ENCODE results near the gene ZNF775.

ZNF775 gene

DNA sequence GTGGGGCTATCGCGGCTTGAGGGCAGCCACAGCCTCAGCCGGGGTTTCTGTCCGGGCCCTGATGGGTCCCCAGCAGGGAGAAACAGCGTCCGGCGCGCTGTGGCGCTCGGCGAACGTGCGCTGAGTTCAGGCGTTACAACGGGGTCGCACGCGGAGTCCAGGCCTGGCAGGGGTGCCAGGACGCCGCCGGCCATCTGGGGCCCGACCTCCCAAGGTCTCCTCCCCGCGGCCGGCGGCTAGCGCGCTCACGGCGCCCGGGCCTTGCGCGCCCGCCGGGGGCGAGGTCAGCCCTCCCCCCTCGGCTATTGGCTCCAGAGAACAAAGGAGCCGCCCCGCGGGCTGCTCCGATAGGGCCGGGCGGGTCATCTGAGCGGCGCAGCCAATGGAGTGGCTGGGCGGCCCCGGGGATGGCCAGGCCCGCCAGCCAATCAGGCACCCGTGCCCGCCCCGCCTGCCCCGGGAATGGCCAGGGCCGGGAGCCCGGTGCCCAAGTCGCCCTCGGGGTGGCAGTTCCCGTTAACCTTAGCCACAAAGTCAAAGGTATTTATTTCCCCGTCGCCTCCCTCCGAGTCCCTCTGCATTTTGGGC lies at the start of gene ZNF775:
TSS of gene ZNF775 (plus strand) at position 478 of the 588 bp plus-strand sequence. CDS start 9,141 bp downstream, outside the sequence.
- DNase-seq (ENCODE audit: low read depth in 2 of 3, low spot score in 2 of 3), result peak; percentile 74 to 92 (median 77)

DNA sequence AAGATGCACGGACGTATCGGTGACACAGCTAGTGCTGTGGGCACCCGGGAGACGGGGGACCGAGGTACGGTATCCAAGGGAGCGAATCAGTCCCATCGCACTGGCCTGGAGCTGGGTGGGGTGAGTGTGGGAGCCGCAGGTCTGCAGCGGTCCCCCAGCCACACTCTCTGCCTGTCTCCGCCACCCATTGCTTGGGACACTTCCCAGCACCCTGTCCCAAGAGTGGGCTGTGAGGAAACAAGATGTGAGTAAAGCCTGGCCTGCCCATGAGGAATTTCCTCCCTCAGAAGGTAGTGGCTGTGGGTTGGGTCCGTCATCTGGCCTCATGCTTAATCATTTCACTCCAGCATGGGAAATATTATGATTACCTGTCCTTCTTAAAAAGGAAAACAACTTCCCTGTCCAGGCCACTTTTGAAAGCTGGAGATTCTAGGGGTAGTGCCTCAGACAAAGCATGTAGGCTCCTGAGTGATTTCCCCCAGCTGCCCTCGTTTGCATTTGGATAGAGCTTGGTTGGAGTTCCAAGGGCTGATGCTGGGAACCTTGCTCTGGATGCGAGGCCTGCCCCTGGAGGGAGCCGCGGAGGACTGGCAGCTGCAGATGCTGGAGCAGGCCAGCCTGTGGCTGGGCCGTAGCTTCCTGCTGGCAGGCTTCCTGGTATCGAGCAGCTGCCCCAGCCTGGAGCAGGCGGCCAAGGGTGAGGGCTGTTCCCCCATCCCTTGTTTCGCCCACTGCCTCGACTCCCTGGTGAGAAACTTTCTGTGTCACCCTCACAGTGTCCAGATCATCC lies 49.6 kb upstream of the ZNF775 start:
- DNase-seq (ENCODE audit: low read depth in 2 of 3, low spot score in 2 of 3), result no peak

DNA sequence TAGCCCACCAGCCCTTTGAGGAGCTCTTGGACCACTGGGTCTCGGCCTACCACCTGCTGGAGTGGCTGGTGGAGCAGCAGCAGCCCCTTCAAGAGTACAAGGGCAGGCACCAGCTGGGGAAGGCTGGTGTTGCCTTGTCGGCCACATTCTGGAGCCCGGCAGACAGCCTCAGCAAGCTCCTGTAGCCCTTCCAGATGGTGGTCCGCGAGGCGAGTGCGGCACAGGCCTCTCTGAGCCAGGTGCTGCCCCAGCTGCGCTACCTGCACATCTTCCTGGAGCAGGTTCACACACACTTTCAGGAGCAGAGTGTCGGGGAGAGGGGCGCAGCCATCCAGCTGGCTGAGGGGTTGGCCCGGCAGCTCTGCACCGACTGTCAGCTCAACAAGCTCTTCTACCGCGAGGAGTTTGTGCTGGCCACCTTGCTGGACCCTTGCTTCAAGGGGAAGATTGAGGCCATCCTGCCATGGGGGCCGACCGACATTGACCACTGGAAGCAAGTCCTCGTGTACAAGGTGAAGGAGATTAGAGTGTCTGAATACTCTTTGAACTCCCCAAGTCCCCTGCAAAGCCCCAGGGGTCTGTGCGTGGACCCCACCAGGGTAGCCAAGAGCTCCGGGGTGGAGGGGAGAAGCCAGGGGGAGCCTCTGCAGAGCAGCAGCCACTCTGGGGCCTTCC lies 48.8 kb upstream of the ZNF775 start:
- no peak for DNase-seq (ENCODE audit: low read depth in 2 of 3, low spot score in 2 of 3)

DNA sequence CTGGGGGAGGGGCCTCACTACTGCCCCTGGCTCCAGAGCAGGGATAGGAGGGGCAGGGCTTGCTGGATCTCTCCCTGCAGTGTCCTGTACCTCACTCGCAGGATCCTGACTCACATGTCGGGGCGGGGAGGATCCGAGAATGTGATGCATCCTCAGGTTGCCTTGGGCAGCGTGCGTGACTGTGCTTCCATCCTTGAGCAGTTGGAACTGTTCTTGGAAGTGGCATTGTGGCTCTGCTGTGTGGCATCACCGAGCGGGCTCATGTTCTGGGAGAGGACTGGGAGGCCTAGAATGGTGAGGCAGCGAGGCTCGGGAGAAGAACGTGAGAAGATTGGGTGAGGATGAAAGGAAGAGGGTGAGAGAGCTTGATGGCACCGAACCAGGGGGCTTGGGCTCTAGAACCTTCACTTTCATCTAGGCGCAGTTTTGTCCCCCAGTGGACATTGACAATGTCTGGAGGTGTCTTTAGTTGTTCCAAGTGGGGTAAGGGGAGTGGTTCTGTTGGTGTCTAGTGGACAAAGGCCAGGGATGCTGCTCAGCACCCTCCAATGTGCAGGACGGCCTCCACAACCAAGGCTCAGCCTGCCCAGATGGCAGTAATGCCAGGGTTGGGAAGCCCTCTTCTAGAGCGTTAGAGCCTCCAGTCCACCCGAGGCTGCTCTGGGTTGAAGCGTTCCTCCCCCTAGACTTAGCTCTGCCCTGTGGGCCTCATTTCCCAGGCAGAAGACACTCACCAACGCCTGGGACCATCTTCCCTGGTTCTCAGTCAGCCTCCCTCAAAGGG lies 46.1 kb upstream of the ZNF775 start:
- DNase-seq (ENCODE audit: low read depth in 2 of 3, low spot score in 2 of 3), result no peak

DNA sequence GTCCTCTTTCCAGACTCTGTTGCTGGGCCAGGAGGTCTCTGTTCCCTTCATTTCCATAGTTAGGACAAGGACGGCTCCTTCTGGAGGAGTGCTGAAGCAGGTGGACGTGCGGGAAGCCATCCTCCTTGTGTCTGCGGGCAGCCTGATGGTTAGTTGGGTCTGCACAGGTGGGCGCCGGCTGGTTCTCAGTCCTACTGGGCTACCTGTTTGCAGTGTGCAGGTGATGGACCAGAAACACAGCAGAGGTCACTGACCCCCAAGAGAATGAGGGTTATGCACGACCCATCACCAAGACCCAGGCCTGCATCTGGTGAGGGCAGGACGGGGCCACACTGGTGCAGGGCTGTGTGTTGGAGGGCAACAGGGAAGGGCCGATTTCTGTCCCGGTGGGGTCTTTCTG lies 45.5 kb upstream of the ZNF775 start:
- DNase-seq (ENCODE audit: low read depth in 2 of 3, low spot score in 2 of 3), result no peak

DNA sequence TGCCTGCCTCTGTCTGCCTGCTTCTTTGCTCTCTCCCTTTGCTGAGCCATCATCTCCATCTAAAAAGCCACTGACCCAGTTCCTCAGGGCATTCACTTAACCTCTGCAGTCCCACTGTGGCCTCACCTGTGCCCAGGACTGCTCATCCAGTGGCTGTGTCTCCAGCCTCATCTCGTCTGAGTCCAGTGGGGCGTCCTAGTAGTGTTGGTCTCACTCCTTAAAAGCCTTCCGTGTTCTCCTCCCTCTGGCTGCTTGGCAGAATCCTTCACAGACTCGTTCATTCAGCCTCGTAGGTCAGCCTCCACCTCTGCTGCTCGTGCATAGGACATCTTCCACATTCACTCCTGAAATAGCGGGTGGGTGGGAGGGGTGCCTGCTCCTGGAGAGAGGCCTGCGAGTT lies 45.0 kb upstream of the ZNF775 start:
- no peak for DNase-seq (ENCODE audit: low read depth in 2 of 3, low spot score in 2 of 3)

DNA sequence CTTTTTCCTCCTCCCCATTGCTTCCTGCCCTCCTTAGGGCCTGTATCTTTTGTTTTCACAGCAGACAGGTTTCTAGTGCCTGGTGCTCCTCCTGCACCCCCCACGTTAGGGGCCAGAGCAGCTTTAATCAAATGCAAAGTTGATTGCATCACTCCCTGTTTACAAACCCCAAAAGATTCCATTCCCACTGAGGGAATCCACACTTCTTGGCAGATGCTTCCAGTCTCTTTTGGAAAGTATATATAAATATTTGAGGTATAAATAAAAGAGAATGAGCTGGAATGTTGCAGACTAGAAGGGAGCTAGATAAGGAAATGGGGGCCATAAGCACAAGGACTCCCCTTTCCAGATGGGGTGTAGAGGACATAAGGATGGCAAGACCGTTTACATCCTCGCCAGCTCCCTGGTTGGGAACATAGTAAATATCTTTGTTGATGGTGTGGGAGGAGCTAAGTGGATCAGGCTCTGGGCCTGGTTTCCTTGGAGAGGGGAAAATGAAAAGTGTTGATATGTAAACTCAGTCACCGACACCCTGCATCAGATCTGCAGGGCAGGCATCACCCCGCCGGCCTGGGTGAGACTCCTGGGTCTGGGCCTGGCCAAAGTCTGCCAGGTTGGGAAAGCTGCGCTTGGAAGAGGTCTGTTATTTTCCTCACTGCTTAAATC lies 43.9 kb upstream of the ZNF775 start:
- no peak for DNase-seq (ENCODE audit: low read depth in 2 of 3, low spot score in 2 of 3)

DNA sequence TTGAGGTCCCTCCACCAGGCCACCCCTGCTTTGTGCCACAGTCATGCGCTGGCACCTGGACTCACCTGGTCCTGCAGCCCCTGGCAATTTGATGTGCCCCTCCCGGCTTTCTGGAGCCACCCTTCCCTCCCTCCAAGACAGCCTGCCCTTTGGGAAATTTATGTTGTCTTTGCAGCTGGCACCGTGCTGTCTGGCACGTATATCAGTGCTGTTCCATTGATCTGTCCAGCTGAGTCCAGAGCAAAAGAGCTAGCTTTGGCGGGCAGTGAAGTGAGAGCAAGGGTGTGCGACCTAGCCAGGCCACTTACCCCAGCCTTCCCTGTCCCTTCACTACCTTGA lies 43.4 kb upstream of the ZNF775 start:
- no peak for DNase-seq (ENCODE audit: low read depth in 2 of 3, low spot score in 2 of 3)

DNA sequence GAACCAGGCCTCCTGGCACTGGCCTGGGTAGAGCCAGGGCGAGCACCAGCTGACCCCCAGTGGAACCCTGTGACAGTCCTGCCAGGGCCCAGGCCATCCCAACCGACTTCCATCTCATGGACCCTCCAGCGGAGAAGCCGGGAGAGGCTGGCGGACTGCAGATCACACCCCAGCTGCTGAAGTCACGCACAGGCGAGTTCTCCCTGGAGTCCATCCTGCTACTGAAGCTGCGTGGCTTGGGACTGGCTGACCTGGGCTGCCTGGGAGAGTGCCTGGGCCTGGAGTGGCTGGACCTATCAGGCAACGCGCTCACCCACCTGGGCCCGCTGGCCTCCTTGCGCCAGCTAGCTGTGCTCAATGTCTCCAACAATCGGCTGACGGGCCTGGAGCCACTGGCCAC lies 42.4 kb upstream of the ZNF775 start:
- no peak for DNase-seq (ENCODE audit: low read depth in 2 of 3, low spot score in 2 of 3)

DNA sequence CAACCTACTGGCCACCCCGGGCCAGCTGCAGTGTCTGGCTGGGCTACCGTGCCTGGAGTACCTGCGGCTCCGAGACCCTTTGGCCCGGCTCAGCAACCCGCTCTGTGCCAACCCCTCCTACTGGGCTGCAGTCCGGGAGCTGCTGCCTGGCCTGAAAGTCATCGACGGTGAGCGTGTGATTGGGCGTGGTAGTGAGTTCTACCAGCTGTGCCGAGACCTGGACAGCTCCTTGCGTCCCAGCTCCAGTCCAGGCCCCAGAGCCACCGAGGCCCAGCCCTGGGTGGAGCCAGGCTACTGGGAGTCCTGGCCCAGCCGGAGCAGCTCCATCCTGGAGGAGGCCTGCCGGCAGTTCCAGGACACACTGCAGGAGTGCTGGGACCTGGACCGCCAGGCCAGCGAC lies 42.0 kb upstream of the ZNF775 start:
- DNase-seq (ENCODE audit: low read depth in 2 of 3, low spot score in 2 of 3), result no peak

DNA sequence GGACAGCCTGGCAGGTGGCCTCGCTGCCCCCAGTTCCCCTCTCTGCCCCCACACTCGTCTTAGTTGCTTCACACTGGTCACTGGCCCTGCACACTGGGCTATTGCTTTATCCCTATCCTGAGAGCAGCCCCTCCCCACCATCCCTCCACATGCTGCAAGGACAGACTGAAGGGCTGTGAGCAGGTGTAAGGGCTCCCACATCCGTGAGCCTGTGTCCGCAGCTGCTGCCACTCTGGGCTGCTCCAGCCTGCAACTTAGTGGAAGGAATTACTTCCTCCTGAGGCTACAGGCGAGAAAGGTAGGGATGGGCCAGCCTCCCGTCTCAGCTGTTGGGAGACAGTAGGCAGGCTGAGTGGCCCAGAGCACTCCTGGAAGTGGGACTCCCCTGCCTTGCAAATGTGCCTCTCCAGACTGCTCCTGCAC lies 41.5 kb upstream of the ZNF775 start:
- no peak for DNase-seq (ENCODE audit: low read depth in 2 of 3, low spot score in 2 of 3)

DNA sequence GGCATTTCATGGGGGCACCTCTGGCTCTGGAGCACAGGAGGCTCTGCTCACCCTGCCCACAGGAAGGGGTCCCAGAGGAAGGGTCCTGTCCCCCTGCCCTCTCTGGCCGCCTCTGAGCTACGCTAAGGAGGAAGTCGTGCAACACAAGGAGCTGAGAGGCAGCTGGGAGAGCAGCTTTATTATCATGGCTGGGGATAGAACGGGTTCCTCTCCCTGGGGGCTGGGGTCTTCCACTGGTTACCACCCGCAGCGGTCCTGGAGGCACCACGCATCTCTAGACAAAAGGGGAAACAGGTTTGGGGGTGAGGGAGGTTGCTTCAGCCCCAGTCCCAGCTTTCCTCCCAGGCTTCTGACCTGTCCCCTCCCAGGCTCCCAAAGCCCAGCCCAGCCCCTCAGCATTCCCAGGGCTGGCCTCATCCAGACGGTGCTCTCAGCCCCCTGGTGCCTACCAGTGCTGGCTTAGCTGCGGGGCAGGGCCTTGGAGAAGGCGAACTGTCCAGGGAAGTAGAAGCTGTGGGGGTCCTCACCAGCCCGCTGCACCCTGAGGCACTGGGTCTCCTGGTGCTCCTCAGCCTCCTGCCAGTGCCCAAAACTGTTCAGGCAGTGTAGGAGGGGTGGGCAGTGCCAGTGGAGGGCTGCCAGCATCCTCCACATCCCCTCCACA lies 40.8 kb upstream of the ZNF775 start:
- no peak for DNase-seq (ENCODE audit: low read depth in 2 of 3, low spot score in 2 of 3)

DNA sequence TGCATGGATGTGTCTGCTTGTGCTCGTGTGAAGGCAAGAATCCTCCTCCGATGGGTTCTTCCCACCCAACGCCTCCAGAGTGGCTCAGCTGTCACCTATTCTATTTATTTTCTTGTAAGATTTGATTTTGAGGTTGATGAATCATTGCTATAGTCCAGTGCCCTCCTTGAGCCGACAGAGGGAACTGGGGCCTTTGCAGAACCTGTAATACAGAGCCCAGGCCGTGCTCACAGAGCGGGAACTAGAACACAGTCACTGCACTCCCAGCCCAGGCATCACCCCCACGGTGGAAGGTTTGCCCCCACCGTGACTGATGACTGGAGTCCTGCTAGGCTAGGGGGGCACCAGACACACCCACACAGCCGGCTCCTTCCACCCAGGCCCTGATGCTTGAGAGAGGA lies 39.7 kb upstream of the ZNF775 start:
- no peak for DNase-seq (ENCODE audit: low read depth in 2 of 3, low spot score in 2 of 3)

DNA sequence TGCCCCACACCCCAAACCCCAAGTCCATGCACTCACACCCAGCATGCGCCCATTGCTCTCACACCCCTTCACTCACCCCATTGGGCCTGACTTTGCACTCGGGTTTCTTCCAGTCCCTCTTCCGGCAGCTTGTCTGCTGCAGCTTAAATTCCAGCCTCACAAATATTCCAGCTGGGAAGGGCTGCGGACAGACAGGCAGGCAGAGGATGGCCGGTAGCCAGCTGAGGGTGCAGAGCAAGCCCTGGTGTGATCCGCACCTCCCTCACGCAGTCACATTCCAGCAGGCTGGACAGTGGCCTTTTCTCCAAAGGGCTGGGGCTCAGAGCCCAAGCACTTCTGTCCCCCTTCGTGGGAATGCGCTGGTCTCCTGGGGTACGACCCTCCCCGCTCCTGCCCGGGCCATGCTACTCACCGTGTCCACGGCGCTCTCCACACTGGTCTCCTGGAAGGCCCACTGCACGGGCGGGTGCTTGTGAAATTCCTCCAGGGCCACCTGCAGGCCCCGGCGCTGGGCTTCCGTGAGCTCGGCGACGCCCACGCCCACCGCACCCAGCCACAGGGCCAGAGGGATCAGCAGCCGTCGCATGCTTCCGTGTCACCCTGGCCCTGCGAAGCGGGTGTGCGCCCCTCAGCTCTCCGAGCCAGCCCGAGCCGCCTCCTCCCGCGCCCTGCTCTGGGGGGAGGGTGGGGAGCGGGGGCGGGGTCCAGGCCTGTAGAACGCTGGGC lies 38.9 kb upstream of the ZNF775 start:
- no peak for DNase-seq (ENCODE audit: low read depth in 2 of 3, low spot score in 2 of 3)

DNA sequence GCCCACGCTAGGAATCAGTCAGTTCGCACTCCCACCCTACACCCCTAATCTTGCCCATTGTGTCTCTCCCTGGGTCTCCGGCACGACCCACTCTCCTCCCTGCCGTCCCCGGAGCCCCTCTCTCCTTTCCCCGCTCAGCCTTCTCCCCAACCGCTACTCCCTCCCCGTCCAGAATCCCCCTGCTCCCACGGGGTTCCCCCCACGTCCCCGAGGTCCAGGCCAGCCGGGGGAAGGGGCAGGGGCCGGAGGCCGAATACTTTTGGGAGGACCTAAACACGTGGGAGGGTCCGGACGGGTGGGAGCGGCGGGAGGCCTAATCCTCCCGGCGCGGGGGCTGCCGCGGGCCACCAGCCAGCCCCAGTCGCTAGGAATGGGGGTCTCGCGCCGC lies 38.3 kb upstream of the ZNF775 start:
- no peak for DNase-seq (ENCODE audit: low read depth in 2 of 3, low spot score in 2 of 3)

DNA sequence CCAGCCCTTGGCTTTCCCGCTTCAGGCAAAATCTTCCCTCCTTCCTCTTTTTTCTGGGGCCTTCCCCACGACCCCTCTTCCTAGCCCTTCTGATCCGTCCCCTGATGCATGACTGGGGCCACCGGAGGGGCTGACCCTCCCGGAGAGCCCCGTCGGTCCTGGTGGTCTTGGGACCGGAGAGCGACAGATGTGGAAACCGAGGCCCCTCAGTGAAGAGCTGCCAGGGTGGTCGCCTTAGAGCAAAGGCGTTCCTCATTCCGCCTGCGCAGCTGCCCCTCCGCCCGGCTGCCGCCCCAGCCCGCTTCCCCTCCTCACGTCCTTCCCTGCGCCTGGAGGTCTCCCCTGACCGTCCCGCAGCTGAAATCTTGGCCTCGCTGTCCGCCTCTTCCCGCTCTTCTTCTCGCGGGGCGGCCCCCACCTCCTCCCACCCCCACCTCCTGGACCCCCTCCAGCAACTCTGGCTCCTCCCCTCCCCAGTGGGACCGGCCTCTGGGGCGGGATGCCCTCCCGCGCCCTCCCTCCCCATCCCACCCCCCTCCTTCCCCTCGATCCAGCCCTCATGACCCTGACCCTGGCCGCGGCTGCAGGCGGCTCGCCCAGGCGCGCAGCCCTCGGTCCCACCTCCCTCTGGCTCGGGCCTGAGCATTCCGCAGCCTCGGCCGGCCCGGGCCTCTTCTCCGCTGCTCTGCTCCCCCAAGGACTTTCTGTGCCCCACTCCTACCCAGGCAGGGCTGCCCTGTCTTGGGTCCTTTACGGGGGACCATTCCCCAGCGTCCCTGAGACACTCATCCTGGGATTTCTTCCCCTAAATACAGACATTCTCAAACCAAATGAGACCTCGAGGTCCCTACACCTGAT lies 37.6 kb upstream of the ZNF775 start, which contains the start of gene RARRES2:
TSS of gene RARRES2 (minus strand) at position 367 of the 858 bp plus-strand sequence. CDS start 1,020 bp downstream, outside the sequence.
- no peak for DNase-seq (ENCODE audit: low read depth in 2 of 3, low spot score in 2 of 3)

DNA sequence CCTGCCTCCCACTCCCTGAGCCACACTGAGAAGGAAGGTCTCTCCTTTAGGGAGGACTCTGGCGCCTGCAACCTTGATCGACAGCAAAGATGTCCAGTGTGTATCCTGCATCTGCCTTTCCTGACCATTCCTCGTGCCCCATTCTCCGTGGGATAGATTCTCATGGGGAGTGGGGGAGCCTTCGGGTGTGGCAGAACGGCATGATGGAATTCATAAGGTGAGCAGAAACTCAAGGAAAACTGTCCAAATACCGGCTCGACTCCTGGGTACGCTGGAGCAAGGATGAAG lies 37.1 kb upstream of the ZNF775 start:
- DNase-seq (ENCODE audit: low read depth in 2 of 3, low spot score in 2 of 3), result no peak

DNA sequence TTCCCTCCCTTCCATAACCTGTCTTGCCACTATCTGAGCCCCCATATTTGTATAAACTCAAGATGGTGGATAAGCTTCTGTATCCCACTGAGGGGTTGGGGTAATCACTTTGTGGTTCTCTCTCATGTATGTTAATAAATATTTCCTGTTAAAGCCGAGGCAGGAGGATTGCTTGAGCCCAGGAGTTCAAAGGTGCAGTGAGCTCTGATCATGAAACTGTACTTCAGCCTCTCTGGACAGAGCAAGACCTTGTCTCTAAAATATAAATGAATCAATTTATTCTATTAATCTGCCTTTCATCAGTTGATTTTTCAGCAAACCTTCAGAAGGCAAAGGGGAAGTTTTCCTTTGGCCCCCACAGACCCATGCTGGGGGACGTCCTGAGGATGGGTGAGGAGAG lies 35.9 kb upstream of the ZNF775 start:
- DNase-seq (ENCODE audit: low read depth in 2 of 3, low spot score in 2 of 3), result no peak

DNA sequence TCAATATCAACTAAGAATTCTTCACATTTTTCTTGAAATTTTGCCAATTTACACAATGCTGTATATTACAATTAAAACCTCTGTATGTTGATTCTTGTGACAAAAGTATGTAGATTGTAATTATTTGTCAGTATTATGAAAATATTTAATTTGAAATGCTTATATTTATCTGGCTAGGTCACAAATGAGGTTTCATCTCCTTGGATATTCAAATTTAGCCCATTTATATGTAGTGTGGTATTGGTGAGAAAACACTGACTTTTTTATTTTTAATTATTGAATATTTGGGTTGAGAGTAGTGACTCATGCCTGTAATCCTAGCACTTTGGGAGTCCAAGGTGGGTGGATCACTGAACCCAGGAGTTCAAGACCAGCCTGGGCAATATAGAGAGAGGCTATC lies 34.8 kb upstream of the ZNF775 start:
- no peak for DNase-seq (ENCODE audit: low read depth in 2 of 3, low spot score in 2 of 3)
